Measurements from ENCODE around the gene MFAP3.
"Not testable (repeated sequence)": the region's sequence is repeated elsewhere in the genome, so short reads cannot be mapped to it uniquely, and the experiment has no call there.

Gene MFAP3

GRCh38 chr5:154053468-154053867, 14.7 kb downstream of the MFAP3 start:
- no peak for DNase-seq (ENCODE audit: low read depth in 2 of 2)

- no peak for DNase-seq (ENCODE audit: low read depth in 2 of 2)
These were observed 16.4 kb downstream of the MFAP3 start for GRCh38 chr5:154055201-154055600.

GRCh38 chr5:154058055-154059038, 19.6 kb downstream of the MFAP3 start:
- DNase-seq (ENCODE audit: low read depth in 2 of 2): no peak

GRCh38 chr5:154059039-154059430, 20.3 kb downstream of the MFAP3 start:
- DNase-seq (ENCODE audit: low read depth in 2 of 2): no peak

- DNase-seq (ENCODE audit: low read depth in 2 of 2): no peak
These were observed 20.8 kb downstream of the MFAP3 start for GRCh38 chr5:154059583-154059982.

- no peak for DNase-seq (ENCODE audit: low read depth in 2 of 2)
These were observed 21.8 kb downstream of the MFAP3 start for GRCh38 chr5:154060606-154061005.

GRCh38 chr5:154063372-154063771, 24.6 kb downstream of the MFAP3 start:
- no peak for DNase-seq (ENCODE audit: low read depth in 2 of 2)

- DNase-seq (ENCODE audit: low read depth in 2 of 2): no peak
These were observed 27.2 kb downstream of the MFAP3 start for GRCh38 chr5:154065971-154066370.

GRCh38 chr5:154069854-154070253, 31.1 kb downstream of the MFAP3 start:
- DNase-seq (ENCODE audit: low read depth in 2 of 2): not testable (repeated sequence)

- DNase-seq (ENCODE audit: low read depth in 2 of 2): no peak
These were observed 33.1 kb downstream of the MFAP3 start for GRCh38 chr5:154071799-154072413.

GRCh38 chr5:154072414-154073171, 33.8 kb downstream of the MFAP3 start:
- peak; percentile 80 to 83 for DNase-seq (ENCODE audit: low read depth in 2 of 2)

GRCh38 chr5:154076240-154076922, 37.6 kb downstream of the MFAP3 start:
- DNase-seq (ENCODE audit: low read depth in 2 of 2): no peak

GRCh38 chr5:154077696-154078095, 38.9 kb downstream of the MFAP3 start:
- DNase-seq (ENCODE audit: low read depth in 2 of 2): no peak

GRCh38 chr5:154078272-154078671, 39.5 kb downstream of the MFAP3 start:
- DNase-seq (ENCODE audit: low read depth in 2 of 2): no peak

GRCh38 chr5:154081246-154081645, 42.5 kb downstream of the MFAP3 start:
- DNase-seq (ENCODE audit: low read depth in 2 of 2): no peak

- DNase-seq (ENCODE audit: low read depth in 2 of 2): no peak
These were observed 45.4 kb downstream of the MFAP3 start for GRCh38 chr5:154084062-154084639.

GRCh38 chr5:154086146-154086545, 47.4 kb downstream of the MFAP3 start:
- DNase-seq (ENCODE audit: low read depth in 2 of 2): no peak

- DNase-seq (ENCODE audit: low read depth in 2 of 2): no peak
These were observed 47.9 kb downstream of the MFAP3 start for GRCh38 chr5:154086641-154087040.

- DNase-seq (ENCODE audit: low read depth in 2 of 2): no peak
These were observed 48.5 kb downstream of the MFAP3 start for GRCh38 chr5:154087260-154087659.

- no peak for DNase-seq (ENCODE audit: low read depth in 2 of 2)
These were observed 50.0 kb downstream of the MFAP3 start for GRCh38 chr5:154088801-154089200.

- DNase-seq (ENCODE audit: low read depth in 2 of 2): no peak
These were observed 51.9 kb downstream of the MFAP3 start for GRCh38 chr5:154090656-154091055.

All from stimulated activated CD4-positive, alpha-beta T cell treated with anti-CD3 and anti-CD28 coated beads, Interleukin-1b, Interleukin-23, amount 100 ng/mL, for 4 hours (primary cell).